Endothelial cell of umbilical vein (primary cell): ENCODE measurements around the gene SNX4.

Experiments
- EZH2 ChIP-seq: IDR thresholded peaks from 2 replicates; pipeline ENCODE4 v1.6.1; 2012; ENCODE audit warnings: borderline replicate concordance, low read depth, mild to moderate bottlenecking, moderate library complexity, low read length, inconsistent platforms; ENCODE audit not compliant: severe bottlenecking
- FOS ChIP-seq: IDR thresholded peaks from 2 replicates; pipeline ENCODE4 v1.6.1; 2011; ENCODE audit warnings: mild to moderate bottlenecking, low read length, moderate library complexity, borderline replicate concordance; ENCODE audit not compliant: insufficient read depth
- GATA2 ChIP-seq: IDR thresholded peaks from 2 replicates; pipeline ENCODE4 v1.7.0; 2011; ENCODE audit warnings: low read depth, mild to moderate bottlenecking, moderate library complexity, mixed read lengths, low read length; ENCODE audit not compliant: insufficient read length, insufficient read depth
- JUN ChIP-seq: IDR thresholded peaks from 2 replicates; pipeline ENCODE4 v1.6.1; 2011; ENCODE audit warnings: borderline replicate concordance, low read depth; ENCODE audit not compliant: insufficient read length, insufficient read depth
- MYC ChIP-seq: IDR thresholded peaks from one replicate; pipeline ENCODE4 v1.6.1; 2011; ENCODE audit warnings: mild to moderate bottlenecking, low read depth, low read length
- POLR2A ChIP-seq: IDR thresholded peaks from 2 replicates; pipeline ENCODE4 v1.6.1; 2012; ENCODE audit warnings: low read depth, mild to moderate bottlenecking, control low read depth, low read length
- POLR2AphosphoS5 ChIP-seq: IDR thresholded peaks from 2 replicates; pipeline ENCODE4 v1.6.1; 2012; ENCODE audit warnings: low read depth, mild to moderate bottlenecking, control low read depth, low read length, moderate library complexity; ENCODE audit not compliant: insufficient read depth
- TF ChIP-seq, protein P1 (sequence below), 2 donors: IDR thresholded peaks; 1 replicate in 1 of 2; 2 replicates in 1 of 2; pipeline ENCODE4 v1.5.1; 2011; ENCODE audit warnings: low read length in 2 of 2, mild to moderate bottlenecking in 2 of 2, moderate library complexity in 2 of 2, control low read depth in 1 of 2, inconsistent platforms in 1 of 2, low read depth in 1 of 2; ENCODE audit not compliant: insufficient read depth in 1 of 2; ENCODE audit errors: extremely low read depth in 1 of 2
- TF ChIP-seq, protein P2 (sequence below): IDR thresholded peaks from 2 replicates; pipeline ENCODE4 v1.6.1; 2011; ENCODE audit not compliant: insufficient read depth, insufficient read length

DNA sequence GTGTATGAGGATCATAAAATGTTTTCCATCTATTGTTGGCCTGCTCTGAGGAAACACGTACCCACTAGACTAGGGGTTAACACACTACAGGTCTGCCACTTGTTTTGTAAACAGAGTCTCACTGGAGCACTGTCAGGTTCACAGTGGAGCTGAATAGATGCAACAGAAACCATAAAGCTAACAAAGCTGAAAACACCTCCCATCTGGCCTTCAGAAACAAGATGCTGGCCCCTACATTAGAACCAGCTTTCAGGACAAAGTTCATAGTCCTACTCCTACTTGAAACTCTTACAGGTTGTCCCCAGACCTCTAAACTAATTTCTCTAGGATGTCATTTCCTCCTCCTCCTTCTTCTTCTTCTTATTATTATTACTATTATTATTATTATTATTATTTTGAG lies 42.3 kb downstream of the SNX4 start:
- TF ChIP-seq, protein P1, sequence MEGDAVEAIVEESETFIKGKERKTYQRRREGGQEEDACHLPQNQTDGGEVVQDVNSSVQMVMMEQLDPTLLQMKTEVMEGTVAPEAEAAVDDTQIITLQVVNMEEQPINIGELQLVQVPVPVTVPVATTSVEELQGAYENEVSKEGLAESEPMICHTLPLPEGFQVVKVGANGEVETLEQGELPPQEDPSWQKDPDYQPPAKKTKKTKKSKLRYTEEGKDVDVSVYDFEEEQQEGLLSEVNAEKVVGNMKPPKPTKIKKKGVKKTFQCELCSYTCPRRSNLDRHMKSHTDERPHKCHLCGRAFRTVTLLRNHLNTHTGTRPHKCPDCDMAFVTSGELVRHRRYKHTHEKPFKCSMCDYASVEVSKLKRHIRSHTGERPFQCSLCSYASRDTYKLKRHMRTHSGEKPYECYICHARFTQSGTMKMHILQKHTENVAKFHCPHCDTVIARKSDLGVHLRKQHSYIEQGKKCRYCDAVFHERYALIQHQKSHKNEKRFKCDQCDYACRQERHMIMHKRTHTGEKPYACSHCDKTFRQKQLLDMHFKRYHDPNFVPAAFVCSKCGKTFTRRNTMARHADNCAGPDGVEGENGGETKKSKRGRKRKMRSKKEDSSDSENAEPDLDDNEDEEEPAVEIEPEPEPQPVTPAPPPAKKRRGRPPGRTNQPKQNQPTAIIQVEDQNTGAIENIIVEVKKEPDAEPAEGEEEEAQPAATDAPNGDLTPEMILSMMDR (IDR thresholded peaks at IDR 0.05; ENCODE audit: extremely low read depth in 1 of 2, insufficient read depth in 1 of 2, low read depth in 1 of 2, low read length in 2 of 2), result no peak
- TF ChIP-seq POLR2AphosphoS5 (no peak), EZH2 (no peak), POLR2A (no peak), JUN (no peak), MYC (no peak), FOS (no peak), GATA2 (no peak)
- TF ChIP-seq, protein P2, sequence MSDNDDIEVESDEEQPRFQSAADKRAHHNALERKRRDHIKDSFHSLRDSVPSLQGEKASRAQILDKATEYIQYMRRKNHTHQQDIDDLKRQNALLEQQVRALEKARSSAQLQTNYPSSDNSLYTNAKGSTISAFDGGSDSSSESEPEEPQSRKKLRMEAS, result no peak
